ENCODE data around the gene ARHGAP6.

ARHGAP6 gene

GRCh38 chrX:11393949-11394654 is 271.6 kb downstream of the ARHGAP6 start:
- Histone ChIP-seq H3K9me3 (no peaks in the 10 kb centered on the region), H3K36me3 (no peaks in the 10 kb centered on the region), H3K4me1 (peaks cover 0 to 39% (median 0%) of the 10 kb centered on the region in 4 donors), H3K27me3 (no peaks in the 10 kb centered on the region), H3K27ac (no peak overlapping the region), H3K4me3 (no peak overlapping the region)
- DNase-seq: no peak
- TF ChIP-seq CTCF (IDR thresholded peaks at IDR 0.05): no peak
- intact Hi-C loops (cut with DNase I; ENCODE audit: low total_unique reads): no loop called here

- no peak for DNase-seq
- H3K27me3 ChIP-seq: no peaks in the 10 kb centered on the region
- peak overlapping the region in 1 of 2 donors; percentile 61 for H3K27ac ChIP-seq
- H3K4me3 ChIP-seq: no peak overlapping the region
- H3K9me3 ChIP-seq: no peaks in the 10 kb centered on the region
- TF ChIP-seq CTCF (IDR thresholded peaks at IDR 0.05): no peak
- intact Hi-C loops (cut with DNase I; ENCODE audit: low total_unique reads): no loop called here
- no peaks in the 10 kb centered on the region for H3K36me3 ChIP-seq
- H3K4me1 ChIP-seq: peaks cover 0 to 40% (median 1%) of the 10 kb centered on the region in 4 donors
Observed at GRCh38 chrX:11386812-11387211, 278.9 kb downstream of the ARHGAP6 start.

- Histone ChIP-seq H3K27ac (peak overlapping the region; percentile 33 to 61), H3K27me3 (no peaks in the 10 kb centered on the region)
Observed at GRCh38 chrX:11386001-11386523, 279.7 kb downstream of the ARHGAP6 start.

GRCh38 chrX:11382930-11383329 is 282.8 kb downstream of the ARHGAP6 start:
- no peak for TF ChIP-seq CTCF (IDR thresholded peaks at IDR 0.05)
- H3K27me3 ChIP-seq: no peaks in the 10 kb centered on the region
- no peak overlapping the region for H3K4me3 ChIP-seq
- H3K9me3 ChIP-seq: no peaks in the 10 kb centered on the region
- no peaks in the 10 kb centered on the region for H3K36me3 ChIP-seq
- no peak for DNase-seq
- H3K4me1 ChIP-seq: peaks cover 0 to 54% (median 3%) of the 10 kb centered on the region in 4 donors
- H3K27ac ChIP-seq: peak overlapping the region in 1 of 2 donors; percentile 57
- intact Hi-C loops (cut with DNase I; ENCODE audit: low total_unique reads): no loop called here

More at GRCh38 chrX:11386001-11386523, 279.7 kb downstream of the ARHGAP6 start:
- Histone ChIP-seq H3K4me3 (no peak overlapping the region), H3K36me3 (no peaks in the 10 kb centered on the region), H3K9me3 (no peaks in the 10 kb centered on the region), H3K4me1 (peaks cover 0 to 40% (median 3%) of the 10 kb centered on the region in 4 donors)
- DNase-seq: peak; percentile 23 to 65
- TF ChIP-seq CTCF (IDR thresholded peaks at IDR 0.05): no peak
- intact Hi-C loops (cut with DNase I; ENCODE audit: low total_unique reads): no loop called here

- Histone ChIP-seq H3K36me3 (no peaks in the 10 kb centered on the region), H3K9me3 (no peaks in the 10 kb centered on the region), H3K4me3 (no peak overlapping the region), H3K27ac (peak overlapping the region; percentile 54 to 57), H3K4me1 (peaks cover 0 to 47% (median 3%) of the 10 kb centered on the region in 4 donors), H3K27me3 (no peaks in the 10 kb centered on the region)
- peak; percentile 50 to 65 for DNase-seq
- TF ChIP-seq CTCF (IDR thresholded peaks at IDR 0.05): peak; percentile 56 to 70
- intact Hi-C loops (cut with DNase I; ENCODE audit: low total_unique reads): no loop called here
Observed at GRCh38 chrX:11381464-11381863, 284.3 kb downstream of the ARHGAP6 start.
